ENCODE data around the gene TCL1A.
"Not testable (repeated sequence)": the region's sequence is repeated elsewhere in the genome, so short reads cannot be mapped to it uniquely, and the experiment has no call there.

Gene TCL1A

DNA sequence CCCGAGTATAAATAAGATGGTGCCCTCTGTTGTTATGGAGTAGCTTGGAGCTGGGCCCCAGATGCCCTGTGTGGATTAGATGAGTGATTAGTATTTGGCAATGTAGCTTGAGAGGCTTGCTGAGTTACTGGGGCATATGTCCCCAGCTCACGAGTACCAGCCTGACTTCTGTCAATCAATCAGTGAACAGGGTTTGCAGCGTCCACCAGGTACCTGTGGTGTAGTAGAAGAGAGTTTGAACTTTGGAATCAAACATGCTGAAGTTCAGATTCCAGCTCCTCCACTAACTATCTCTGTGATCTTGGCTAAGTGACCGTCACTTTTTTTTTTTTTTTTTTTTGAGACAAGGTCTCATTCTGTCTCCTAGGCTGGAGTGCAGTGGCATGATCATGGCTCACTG is 39.3 kb downstream of the TCL1A start:
- DNase-seq (ENCODE audit: low read depth): no peak

DNA sequence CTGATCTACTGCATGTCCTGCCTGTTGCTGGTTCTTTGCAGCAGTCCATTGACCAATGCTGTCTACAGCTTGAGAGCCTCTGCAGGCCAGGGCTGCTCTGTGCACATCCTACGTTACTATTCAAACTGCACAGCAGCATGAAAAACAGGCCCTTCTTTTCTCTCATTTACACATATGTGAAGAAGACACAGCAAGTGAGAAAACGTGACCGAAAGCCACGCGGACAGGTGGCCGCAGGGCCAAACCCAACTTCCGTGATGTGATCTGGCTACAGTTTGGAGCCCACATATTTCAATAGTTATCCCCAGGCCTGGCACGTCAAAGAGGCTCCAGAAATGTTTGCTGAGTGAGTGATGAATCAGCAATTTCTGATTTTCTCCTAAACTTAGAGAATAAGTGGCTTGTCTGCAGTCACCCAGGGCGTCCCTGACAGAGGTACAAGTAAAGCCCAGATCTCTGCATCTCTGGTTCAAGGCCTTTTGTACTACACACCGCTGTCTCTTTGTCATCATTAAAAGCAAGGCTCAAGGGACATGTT is 45.6 kb downstream of the TCL1A start:
- DNase-seq (ENCODE audit: low read depth): no peak

DNA sequence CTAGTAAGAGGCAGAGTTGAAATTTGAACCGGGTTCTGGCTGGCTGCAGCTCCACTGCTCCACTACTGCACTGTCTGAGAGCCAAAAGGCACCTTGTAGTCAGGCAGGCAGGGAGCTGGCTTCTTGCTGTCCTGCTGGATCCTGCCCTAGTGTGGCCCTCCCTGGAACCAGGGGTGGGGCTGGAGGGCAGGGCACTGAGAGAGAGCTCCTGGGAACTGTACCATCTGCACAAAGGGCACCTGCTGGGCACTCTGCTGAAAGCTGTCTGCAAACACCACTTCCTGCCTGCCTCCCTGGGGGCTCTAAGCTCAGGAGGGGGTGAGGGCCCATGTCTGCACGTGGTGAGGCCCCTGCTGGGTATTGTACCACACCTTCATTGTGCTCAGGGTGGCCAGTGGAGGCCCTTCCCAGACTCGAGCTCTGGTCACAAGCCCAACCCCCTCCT is 46.7 kb downstream of the TCL1A start:
- no peak for DNase-seq (ENCODE audit: low read depth)

DNA sequence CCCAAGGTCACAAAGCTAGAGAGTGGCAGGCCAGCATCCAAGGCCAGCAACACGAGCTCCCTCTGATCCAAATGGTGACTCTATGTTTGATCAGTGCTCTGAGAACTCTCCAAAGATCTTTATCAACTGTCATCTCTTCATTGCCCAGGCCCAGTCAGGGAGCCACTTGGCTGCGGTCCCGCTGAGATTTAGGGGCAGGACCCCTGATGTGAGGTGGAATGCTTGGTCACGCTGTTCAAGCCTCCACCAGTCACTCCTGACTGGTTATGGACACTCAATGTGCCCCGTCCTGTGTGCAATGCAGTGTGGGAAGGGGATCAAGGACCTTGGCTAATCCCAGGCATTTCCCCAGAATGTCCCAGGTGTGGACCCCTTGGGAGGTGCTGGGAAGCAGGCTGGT is 47.5 kb downstream of the TCL1A start:
- no peak for DNase-seq (ENCODE audit: low read depth)

DNA sequence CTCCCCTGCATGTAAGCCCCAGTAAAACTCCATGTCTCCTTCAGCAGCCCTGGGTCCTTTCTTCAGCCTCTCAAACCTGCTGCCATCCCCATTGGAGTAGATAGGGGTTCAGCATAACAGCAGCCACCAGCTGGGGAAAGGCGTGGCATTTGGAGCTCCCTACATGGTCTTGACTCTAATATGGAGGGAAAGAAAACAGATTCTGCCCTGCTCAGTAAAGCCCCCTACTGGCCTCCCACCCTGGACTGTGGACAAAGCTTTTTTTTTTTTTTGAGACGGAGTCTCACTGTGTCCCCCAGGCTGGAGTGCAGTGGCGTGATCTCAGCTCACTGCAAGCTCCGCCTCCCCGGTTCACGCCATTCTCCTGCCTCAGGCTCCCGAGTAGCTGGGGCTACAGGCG is 48.4 kb downstream of the TCL1A start:
- DNase-seq (ENCODE audit: low read depth): not testable (repeated sequence)

DNA sequence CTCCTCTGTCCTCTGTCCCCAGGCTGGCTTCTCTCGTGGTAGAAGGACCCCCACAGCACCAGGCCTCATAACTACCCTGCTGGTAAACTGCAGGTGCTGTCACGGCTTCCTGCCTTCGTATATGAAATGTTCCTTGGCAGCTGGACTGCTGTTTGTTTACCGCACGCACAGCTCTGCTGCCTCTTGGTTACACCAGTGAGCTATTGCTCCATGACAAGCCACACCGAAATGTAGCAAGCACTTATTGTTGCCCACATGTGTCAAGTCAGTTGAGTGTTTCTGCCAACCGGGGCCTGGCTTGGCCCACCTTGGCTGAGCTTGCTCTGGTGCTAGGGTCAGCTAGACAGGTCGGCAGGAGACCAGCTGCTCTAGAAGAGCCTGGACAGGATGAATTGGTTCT is 49.4 kb downstream of the TCL1A start:
- DNase-seq (ENCODE audit: low read depth): no peak

DNA sequence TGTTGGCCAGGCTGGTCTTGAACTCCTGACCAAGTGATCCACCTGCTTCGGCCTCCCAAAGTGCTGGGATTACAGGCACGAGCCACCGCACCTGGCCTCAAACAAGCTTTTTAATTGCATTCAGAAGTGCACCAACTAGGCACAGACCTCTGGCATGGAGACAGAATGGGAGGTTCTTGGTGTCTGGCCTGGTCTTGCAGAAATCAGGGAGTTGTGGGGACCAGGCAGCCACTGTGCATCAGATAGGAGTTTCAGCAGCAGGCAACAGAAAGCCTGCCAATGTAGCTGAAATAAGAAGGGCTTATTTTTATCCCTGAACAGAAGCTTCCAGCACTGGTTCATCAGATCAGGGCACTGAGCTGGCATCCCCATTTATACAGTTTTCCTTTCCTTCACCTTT is 49.9 kb downstream of the TCL1A start:
- no peak for DNase-seq (ENCODE audit: low read depth)

DNA sequence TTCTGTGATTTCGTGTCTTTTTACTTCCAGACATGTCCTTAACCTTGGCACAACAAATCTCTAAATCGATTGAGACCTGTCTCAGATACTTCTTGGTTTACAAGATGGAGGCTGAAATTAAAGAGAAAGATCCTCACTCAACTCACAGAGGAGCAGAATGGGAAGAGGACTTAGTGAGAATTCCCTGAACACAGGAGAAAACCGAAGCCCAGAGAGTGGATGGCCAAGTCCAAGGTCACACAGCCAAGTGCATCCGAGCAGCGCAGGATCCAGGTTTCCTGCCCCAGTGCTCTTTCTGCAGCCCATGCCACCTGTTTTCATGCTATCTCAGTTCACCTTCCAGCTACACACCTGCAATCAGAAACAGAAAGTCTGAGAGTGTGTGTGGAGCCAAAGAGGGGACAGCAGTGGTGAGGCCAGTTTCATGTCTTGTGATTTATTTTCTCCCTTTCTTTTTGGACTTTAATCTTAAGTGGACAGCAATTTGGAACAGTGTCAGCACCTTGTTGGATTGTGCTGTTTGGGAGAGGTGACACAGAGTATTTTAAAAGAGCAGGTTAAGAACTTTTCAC is 50.6 kb downstream of the TCL1A start:
- DNase-seq (ENCODE audit: low read depth): no peak

DNA sequence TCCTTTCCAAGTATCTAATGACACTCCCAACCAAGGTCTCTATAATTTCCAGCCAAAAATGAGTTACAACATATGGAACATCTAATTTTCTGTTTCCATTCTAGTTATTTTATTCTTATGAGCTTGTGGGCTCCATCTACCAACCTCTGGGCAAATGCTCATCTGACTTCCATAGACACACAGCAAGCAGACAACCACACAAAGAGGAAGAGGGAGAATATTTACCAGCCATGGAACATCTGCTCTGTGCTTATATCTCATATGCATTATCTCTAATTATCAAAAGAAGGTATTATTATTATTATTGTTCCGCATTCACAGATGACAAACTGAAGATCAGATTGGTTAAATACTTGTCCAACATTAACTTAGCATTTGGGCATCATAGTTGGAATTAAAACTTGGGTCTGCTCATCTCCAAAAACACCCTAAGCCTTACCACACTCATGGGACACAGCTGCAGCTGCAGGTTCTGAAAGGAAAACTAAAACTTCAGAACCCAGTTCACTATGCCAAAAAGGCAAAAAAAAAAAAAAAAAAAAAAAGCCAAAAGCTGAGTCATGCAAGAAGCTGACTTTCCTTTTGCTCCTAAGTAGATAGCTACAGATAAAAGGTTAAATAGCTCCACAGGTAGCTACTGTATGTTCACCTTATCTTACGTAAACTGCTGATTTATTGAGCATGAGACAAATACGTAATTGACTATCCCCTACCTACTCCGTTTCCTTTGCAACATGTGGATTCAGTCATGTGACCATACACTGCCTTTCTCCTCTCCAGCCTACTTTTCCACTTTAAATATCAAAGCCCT is 51.3 kb downstream of the TCL1A start:
- DNase-seq (ENCODE audit: low read depth): no peak

DNA sequence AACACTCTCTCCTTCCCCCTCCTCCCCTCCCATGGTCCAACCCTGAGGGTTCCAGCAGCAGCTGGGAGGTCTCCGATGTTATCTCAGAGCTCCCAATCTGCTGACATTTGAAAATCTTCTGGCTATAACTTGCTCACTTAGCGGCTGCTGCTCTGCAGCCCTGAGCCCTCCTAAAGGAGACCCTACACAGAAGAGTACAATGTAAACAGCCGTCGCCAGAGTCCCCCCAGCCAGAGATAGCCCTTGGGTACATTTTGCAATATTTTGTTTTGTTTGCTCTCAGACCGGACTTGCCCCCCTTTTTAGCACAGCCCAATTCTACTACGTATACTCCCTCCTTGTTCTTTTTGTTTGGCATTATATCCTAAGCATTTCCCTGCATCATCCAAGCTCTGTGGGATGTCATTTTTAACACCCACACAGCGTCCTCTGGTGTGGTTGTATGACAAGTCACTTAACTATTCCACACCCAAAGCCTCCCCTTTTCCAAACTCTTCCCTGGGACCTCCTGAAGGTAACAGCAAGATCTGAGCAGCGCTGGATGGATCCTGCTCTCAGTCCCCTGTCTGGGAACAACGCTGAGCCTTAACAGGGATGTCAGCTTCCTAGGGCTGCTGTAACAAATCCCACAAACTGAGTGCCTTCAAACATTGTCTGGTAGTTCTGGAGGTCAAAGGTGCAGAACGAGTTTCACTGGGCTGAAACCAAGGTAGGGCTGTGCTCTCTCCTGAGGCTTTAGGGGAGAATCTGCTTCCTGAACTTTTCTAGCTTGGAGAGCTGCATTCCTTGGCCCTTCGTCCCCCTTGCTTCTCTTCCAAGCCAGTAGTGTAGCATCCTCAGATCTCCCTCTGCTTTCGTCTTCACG is 53.0 kb downstream of the TCL1A start:
- DNase-seq (ENCODE audit: low read depth): no peak

DNA sequence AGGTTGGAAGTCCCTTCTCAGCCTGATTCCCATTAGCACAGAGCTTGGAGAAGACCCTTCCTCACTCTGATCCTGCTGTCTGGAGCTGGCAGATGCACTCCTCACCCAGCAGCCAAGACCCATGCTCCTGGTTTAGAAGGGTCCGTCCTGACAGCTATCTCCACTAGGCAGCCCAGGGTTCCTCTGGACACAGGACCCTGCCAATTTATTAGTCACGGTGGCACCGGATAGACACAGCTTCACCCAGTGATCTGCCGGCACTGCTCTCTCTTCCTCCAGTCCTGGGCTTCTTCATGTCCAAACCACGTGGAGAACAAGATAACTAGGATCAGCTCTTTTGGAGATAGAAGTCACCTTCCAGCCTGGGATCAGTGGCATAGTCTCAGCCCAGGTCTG is 53.9 kb downstream of the TCL1A start:
- no peak for DNase-seq (ENCODE audit: low read depth)
